ENCODE results near the gene OPCML.

Gene OPCML

DNA sequence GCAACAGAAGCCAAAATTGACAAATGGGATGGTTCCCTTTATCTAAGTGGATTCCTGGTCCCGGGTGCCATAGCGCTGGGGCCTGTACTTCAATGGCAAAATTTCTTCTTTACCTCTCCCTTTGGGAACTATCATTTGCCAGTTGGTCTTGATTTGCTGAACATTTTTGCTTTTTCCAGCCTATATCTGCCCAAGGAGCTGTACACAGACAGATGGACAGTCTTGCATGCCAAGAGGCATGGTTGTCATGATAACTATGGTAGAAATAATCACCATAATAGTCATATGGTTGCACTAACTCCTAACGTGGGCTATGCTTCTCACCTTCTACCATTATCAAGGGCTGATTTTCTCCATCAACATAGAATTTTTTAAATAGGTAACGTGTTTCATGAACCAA is 1030.9 kb downstream of the OPCML start:
- no peak for FAIRE-seq

DNA sequence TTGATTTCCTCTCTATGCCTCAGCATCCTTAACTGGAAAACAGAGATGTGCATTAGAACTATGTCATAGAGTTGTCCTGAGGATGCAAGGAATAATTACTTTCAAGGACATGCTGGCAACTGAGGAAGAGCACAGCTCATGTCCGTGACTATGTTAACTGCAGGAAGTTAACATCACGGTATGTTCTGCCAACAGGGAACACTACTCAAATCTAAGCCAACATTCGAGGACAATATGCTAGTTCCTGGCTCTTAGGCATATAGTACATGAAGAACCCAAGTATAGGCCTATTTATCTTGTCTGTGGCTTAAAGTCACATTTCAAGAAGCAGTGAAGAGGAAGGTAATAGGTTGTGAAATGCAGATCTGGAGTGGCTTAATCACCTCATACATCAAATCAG is 1032.6 kb downstream of the OPCML start:
- FAIRE-seq, result no peak

DNA sequence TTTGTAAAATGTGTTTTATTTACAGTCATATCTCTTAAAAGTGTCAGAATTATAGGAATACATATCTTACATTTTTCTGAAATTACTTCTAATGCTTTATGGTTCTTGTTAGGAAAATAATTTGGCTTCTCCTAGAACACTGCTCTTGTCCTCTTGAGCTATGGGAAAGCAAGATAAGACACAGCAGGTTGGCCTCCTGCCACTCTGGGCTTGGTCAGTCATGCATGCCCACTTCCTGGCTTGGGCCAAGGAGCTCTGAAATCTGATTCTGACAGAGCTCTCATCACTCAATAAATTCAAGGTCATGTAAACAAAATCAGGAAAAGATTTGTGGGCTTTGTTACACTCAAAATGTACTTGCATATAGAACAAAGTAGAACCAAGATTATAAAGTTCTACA is 1036.0 kb downstream of the OPCML start:
- no peak for FAIRE-seq

DNA sequence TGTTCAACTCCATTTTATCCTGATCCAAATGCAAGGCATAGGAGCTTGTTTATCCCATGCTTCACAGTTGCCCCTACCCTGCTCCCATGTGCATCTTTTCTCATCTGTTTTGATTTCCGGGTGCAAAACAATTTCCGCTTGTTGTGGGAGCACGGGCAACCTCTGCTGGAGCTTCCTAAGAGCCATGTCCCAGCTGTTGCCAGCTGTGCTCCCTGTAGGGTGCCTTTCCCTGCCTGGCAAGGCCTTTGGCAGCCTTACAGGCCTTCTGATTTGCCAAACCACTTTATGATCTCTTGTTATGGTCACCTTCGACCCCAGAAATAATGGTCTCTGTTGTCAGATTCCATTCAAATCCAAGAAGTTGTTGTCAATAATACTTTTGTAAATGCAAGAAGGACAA is 1038.5 kb downstream of the OPCML start:
- no peak for FAIRE-seq

DNA sequence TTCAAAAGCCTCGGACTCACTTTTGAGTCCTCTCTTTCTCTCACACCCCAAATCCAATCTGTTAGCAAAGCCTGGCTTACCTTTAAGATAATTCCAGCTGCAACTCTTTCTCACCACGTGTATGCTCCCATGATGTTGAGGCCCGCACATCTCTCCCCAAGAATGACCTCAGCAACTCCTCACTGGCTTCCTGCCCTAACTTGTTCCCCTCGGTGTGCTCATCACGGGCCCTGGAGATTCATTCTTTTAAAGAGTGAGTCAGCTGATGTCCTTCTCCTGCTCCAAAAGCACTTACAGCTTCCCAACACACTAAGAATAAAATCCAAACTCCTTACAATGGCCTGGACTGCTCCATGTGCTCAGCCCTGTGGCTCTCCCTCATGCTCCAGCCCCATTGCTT is 1041.3 kb downstream of the OPCML start:
- FAIRE-seq, result no peak

DNA sequence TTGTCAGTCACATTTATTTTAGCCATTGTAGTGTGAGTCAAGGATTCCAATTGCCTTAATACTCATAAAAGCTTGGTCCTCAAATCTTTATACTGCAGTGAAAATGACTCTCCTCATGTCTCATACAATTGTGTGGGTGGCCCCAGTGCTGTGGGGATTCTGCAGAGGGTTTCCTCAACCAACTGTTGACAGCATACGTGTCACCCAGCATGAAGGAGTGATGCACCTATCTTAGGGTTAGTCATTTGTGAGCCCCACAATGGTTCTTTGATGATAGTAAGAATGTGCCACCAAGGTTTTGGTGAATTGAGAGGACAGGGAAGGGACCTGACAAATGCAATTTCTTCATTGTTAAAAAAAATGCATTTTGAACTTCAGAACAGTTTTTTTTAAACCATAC is 1046.2 kb downstream of the OPCML start:
- FAIRE-seq, result no peak

DNA sequence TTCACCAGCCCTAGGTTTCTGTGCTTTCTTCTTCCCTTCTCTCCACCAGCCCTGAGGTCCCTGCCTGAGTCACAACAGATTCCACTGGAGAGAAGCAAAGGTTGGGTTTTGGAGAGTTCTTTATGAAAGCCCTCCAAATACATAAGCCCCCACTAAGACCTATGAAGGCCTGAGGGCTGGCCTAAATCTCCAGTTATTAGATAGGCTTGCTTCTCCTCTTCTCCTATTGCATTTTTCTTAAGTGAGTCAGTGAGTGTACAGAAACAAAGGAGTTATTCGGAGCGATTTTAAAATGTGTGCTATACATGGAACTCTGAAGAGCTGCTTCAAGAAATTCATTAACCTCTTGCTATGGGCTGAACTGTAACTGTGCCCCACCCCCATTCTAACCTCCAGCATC is 1057.3 kb downstream of the OPCML start:
- no peak for FAIRE-seq

DNA sequence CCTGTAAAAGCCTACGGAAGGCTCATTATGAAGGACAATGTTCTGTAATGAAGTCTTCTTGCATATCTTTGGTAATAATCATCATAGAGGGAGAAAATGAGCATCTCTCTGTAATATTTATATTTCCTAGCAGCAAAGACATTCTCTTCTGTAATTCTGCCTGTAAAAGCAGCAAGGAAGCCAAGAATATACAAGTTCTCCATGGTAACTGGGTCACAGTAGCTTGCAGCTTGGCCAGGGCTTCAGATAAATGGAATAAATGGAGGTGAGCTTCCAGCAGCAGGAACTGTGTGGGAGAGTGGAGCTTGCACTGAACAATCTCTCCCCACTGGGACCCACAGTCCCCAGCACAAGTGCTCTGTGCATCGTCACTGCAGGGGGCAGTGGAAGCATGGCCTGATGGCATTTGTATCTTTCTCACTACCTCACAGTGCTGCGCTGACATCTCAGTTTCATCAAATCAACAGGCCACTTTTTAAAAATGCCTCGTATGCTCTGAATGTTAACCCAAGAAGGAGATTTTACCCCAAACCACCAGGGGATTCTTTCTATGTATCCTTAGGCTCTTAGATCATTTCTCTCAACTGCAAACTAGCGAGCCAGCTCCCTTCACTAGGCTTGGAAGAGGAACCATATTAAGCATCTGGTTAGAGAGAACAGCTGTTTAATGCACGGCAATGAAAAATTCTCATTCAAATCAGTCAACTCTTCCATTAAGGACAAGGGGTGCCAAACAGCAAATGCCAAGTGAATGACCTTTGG is 1059.7 kb downstream of the OPCML start:
- no peak for FAIRE-seq

DNA sequence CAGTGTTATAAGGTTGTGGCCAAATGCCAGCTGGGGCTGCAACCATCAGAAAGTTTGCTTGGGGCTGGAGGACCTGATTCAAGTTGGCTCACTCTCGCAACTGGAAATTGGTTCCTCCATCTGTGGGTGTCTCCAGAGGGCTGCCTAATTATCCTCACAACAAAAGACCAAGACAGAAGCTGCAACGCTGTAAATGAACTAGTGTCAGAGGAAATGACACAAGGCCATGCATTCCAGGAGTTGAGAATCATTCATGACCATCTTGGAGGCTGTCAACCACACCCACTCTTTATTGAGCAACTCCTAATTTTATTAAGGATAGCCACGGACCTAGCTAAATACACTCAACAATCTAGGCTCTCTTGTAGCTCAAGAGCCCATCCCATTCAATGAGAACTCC is 1060.8 kb downstream of the OPCML start:
- FAIRE-seq, result no peak

DNA sequence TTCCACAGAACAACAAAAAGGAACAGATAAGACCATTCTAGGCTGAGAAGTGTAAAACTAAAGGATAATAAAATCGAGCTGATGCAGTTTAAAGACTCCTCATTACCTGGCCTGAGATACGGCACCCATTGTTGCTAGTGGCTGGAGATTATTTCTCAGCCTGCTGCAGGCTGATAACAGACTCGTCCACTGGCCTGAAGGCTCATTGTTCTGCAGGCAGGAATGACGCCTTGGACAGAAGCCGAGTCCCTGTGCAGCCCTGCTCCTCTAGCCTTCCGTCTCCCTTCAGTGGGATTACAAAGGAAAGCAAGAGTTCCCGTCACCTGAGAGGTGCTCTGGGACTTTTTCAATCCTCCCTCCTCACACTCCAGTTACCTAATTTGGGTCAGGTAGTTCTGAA is 1065.3 kb downstream of the OPCML start:
- no peak for FAIRE-seq

DNA sequence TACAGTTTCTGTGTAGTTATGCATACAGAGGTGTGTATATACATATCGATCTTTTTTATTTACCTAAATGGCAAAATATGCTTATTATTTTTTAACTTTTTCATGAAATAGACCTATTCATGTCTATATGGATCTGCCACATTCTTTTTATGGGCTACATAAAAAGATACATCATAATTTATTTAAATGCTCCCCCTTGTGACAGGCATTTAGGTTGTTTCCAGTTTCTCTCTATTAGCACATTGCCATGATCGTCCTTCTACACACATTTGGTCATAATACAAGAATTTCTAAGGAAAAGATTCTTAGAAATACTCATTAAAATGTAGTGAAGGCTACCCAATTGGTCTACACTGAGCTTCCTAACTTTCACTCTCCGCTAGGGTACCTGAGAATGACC is 1067.4 kb downstream of the OPCML start:
- no peak for FAIRE-seq

DNA sequence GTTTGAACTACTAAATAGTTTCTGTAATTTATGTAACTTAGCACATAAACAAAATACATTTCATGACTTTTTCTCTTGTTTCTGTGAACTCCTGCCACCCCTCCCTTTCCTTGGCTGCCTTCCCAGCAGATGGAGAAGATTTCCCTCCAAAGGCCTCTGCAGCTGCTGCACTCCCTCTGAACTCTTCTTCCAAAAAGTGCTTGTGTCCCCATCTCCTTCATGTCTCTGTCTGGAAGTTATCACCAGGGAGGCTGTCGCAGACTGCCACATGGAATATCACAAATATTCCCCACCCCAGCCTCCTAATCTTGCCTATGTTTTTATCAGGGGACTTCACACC is 1068.3 kb downstream of the OPCML start:
- no peak for FAIRE-seq

DNA sequence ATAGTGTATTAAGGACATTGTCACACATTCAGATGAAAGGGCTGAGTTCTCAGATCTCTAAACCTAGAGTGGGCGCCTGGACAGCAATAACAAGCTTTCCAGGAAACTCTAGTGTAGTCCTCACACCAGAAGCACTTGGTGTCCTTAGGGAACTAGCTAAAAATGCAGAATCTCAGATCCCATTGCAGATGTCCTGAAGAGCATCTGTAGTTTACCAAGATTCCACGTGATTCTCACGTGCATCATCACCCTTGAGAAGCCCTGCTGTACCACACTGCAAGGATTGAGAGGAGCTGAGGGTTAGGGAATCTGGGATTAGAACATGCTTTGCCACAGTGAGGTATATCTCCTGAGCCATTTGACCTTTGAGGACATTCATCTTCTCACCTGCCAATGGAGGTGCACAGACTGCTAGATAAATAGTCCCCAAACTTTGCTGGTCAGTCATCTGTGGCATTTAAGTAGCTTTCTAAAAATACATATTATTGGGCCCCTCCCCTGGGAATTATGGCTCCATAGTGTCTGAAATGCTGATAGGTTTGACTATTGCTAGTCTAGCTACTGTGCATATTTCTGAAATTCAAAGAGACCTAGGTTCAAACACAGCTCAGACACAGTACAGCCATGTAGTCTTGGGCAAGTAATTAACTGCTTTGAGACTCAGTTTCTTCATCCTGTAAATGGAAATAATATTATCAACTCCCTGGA is 1068.9 kb downstream of the OPCML start:
- no peak for FAIRE-seq

DNA sequence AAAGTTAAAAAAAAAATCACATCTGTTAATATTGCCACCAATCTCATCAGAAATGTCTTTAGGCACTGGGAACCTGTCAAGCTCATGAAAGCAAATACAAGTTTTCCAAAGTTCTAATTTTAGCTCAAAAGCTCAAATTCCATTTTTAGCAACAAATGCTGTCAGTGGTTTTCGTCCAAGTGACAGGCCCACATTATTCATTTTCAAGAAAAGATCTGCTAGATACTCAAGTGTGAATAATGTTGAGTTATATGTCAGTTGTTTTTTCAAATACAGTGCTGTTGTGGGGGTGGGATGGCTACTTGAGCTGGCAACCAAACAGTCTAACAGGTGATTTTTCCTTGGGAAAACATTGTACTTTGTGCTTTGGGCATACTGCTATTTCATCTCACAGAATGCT is 1072.6 kb downstream of the OPCML start:
- no peak for FAIRE-seq

DNA sequence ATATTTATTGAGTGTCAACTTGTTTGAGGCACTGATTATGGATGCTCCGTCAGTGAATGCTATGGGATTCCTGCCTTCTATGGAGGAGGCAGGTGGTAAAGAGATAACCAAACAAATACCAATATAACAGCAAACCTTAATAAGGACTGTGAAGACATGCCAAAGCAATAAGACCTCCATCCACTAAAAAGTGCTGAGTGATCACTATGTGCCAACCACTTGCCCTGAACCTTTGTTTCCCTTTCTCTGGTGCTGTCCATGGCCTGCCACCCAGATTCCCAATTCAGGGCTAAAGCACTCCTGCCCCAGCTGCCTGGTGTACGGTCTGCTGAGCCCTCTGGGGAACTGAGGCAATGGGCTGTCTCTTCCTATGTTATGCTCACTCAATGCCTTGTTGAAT is 1074.9 kb downstream of the OPCML start:
- no peak for FAIRE-seq

DNA sequence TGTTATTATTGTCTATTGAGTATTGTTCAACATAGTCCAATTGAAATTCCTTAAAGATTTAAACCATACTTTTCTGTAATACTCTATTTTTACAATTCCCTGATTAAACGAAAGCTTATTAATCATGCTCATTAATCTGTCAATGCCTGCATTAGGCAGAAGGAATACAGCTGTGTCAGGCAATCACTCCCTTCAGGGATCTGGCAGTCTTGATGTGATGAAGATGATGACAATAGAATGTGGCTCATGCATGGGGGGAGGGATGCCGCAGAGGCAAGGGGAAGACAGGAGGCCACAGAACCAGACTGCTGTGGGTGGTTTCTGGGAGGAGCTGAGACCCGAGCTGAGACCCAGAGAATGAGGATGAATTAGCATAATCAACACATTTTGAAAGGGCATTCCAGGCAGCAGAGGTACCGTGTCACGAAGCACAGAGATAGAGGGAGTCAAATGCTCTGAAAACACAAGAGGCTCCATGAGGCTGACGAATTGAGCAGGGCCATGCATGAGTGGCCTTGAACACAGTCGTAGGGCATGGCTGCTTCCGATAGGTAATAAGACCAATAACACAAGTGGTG is 1075.5 kb downstream of the OPCML start:
- FAIRE-seq, result no peak

DNA sequence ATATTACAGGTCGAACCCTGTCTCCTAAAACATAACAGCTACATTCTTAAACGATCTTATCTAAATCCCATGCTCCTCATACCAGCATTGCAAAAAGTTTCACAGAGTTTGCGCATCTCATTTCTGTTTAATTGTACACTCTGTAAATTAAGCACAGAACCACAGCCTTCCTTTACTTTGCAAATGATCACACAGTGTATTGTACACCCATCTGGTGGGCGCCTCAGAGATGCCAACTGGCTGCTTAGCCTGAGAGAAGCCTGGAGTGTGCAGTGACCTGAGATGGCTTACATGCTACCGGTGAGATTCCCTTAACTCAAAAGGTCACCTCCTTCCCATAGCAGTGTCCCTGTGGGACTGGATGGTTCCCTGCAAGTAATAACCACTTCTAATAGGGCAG is 1077.3 kb downstream of the OPCML start:
- FAIRE-seq, result no peak

DNA sequence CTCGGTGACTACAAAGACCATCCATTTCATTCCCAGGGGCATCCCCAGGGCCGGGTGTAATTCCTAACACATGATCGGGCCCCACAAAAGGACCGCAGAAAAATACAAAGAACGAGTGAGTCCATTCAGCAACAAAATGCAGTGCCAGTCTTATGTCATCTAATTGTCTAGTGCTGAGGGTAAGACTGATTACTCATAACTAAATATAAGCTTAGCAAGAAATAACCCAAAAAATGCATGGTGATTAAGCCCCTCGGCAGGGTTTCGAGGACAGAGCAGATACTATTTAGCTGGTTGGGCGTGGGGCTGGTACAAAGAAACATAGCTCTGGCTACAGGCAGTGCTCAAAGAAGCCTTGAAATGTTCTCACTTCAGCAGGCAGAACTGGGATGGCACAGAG is 1078.9 kb downstream of the OPCML start:
- no peak for FAIRE-seq

DNA sequence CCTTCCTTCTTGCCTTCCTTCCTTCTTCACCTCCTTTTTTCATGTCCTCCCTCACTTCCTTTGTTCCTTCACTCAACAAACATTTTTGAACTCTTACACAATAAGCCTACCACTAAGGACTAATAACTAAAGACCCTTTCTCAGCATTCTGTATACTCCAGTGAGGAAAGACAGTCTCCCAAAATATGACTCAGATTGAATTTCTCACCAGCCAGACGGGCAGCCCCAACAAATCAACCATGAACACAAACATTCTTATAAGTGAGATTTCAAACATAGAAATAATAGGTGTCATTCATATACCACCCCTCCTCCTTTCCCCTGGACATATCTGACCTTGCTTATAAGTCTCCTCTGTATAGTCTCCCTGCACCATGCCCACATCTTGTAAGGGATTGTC is 1079.7 kb downstream of the OPCML start:
- FAIRE-seq, result no peak

DNA sequence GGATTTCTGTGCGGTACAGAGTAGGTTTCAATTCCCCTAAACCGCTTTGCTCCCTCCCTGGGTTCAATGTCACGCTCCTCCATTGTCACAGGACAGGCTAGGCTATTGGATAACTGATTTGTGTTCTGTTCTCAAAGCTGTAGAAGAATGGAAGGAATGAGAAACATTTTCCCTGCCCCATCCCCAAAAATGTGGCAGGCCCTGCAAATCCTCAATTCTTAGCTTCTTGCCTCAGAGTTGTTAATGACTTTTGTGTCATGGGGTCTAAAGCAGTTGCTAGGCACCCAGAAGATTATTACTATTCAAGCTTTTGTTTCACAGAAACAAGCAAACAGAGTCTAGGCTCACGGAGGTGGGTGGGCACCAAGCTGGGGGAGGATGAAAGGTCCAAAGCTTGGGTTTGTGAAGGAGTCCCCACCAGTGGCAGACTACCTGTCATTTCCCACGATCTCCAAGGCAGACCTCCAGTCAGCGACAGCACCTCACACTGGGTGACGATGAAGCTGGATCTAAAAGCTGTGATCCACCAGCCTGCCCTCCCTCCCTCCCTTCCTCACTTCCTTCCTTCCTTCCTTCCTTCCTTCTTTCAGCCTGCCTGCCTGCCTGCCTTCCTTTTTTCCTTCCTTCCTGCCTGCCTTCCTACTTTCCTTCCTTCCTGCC is 1080.2 kb downstream of the OPCML start:
- no peak for FAIRE-seq

DNA sequence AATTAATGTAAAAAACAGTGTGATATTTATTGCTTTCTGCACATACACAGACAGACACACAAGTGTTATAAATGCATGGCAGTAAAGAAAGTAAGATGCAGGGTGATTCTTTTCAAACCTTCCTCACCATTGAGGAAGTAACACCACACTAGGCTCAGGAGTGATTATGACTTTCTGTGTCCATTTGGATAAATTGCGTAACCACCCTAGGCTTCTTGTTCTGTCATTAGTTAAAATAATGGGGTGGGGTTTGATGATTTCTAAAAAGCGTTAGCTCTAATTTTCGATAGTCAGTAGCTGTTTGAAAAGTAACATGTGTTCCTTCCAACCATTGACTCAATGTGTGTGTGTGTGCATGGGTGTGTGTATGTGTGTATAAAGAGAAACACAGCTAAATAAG is 1081.7 kb downstream of the OPCML start:
- no peak for FAIRE-seq

DNA sequence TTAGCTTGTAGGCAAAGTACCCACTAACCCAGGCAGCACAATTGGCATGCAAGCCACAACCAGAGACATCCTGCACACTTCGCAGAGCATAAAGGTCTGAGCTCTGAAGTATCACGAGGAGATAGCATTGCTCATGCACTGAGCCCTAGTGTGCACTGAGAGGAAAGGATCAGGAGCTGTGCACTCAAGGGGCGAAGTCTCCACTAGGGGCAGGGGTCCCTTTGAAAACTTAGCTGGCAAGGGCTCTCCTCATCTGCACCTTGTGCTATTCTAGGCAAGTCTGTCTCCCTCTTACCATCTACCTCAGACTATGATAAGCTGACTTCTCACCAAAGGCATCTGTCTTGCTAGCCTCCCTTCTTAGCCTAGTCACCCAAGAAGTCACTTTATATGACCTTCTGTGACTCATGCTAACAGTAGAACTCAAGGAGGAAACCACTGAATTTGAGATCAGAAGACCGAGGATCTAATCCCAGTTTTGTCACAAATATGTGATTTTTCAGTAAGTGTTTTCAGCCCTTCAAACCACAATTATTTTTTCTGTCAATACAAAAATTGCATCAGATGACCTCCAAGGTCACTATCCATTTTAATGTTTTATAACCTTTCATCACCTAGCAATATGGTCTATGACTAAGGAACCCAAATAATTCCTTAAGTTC is 1083.8 kb downstream of the OPCML start:
- no peak for FAIRE-seq

DNA sequence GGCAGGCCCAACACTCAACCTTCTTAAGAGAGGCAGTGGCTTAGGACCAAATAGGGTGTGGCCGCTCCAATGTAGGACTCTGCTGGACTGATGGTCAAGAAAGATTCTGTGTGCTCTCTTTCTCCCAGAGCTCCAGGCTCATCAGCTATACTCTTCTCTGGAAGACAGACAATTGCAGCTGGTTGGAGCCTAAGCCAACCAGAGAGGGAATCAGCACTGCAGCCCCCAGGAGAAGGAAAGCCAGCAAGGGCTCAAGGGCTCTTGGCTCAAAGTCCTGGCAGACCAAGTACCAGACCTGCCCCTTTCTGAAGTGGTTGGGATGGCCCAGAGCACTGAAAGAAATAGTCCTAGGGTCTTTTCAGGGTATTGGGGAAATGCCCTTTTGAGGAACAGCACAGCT is 1084.5 kb downstream of the OPCML start:
- FAIRE-seq, result no peak
